SJCRH30 (cell line): Measurements from ENCODE around the gene LASP1NB. TPM values are rescaled to one million over a fixed set of nuclear protein-coding genes. Genes with fewer than 3 reads are reported as not detected.
A peak's percentile ranks its signal among the peaks of the same experiment; 100 is the strongest.
"Not testable (repeated sequence)": the region's sequence is repeated elsewhere in the genome, so short reads cannot be mapped to it uniquely, and the experiment has no call there.

Experiments
- DNase-seq, 2 experiments: peaks; one replicate each; pipeline ENCODE4 v3.0.0-alpha.2; 2015 to 2020
- H3K27ac ChIP-seq: fragments of 250-450 bp; sonication (Bioruptor Pico); 2 replicates; pipeline ENCODE4 v1.5.1; 2020; ENCODE audit warnings: mild to moderate bottlenecking, moderate library complexity
- H3K27me3 ChIP-seq: fragments of 250-450 bp; sonication (Bioruptor Pico); 2 replicates; pipeline ENCODE4 v1.5.1; 2020; ENCODE audit warnings: mild to moderate bottlenecking, moderate library complexity
- H3K36me3 ChIP-seq: fragments of 250-450 bp; sonication (Bioruptor Pico); 2 replicates; pipeline ENCODE4 v1.5.1; 2020; ENCODE audit warnings: mild to moderate bottlenecking, moderate library complexity
- H3K4me1 ChIP-seq: fragments of 250-450 bp; sonication (Bioruptor Pico); 2 replicates; pipeline ENCODE4 v1.5.1; 2020; ENCODE audit warnings: mild to moderate bottlenecking, moderate library complexity
- H3K4me3 ChIP-seq: fragments of 250-450 bp; sonication (Bioruptor Pico); 2 replicates; pipeline ENCODE4 v1.5.1; 2020; ENCODE audit warnings: mild to moderate bottlenecking, moderate library complexity
- H3K9me3 ChIP-seq: fragments of 250-450 bp; sonication (Bioruptor Pico); replicated peaks from 2 replicates; pipeline ENCODE4 v1.5.1; 2020; ENCODE audit warnings: mild to moderate bottlenecking, moderate library complexity
- total RNA-seq: library from RNA; depleted of rRNA; stranded (reverse); fragments of >200 nt; shearing (Covaris generic); gene quantifications from 2 replicates; pipeline ENCODE4 v1.2.3, GENCODE V29; 2014; rRNA removed

Gene LASP1NB

GRCh38 chr17:38953800-38954199 lies 28.4 kb downstream of the LASP1NB start:
- not testable (repeated sequence) for H3K27ac ChIP-seq, H3K36me3 ChIP-seq, H3K4me3 ChIP-seq, H3K4me1 ChIP-seq, H3K9me3 ChIP-seq, DNase-seq, H3K27me3 ChIP-seq

- H3K4me3 ChIP-seq, result no peak overlapping the region
- no peaks in the 10 kb centered on the region for H3K9me3 ChIP-seq
- DNase-seq, result no peak
- no peaks in the 10 kb centered on the region for H3K27me3 ChIP-seq
- peak overlapping the region; percentile 40; the same call in 1 of the 2 replicates for H3K27ac ChIP-seq
- H3K36me3 ChIP-seq, result no peaks in the 10 kb centered on the region
- peaks cover 11% of the 10 kb centered on the region; the same call in 1 of the 2 replicates for H3K4me1 ChIP-seq
Observed at GRCh38 chr17:38958326-38958725, 32.9 kb downstream of the LASP1NB start.

- DNase-seq, result peak; percentile 32 to 33
- Histone ChIP-seq H3K27ac (peak overlapping the region; percentile 40; the same call in 1 of the 2 replicates), H3K36me3 (no peaks in the 10 kb centered on the region)
Observed at GRCh38 chr17:38958756-38959155, 33.3 kb downstream of the LASP1NB start.

GRCh38 chr17:38959508-38959907 lies 34.1 kb downstream of the LASP1NB start:
- H3K9me3 ChIP-seq, result no peaks in the 10 kb centered on the region
- DNase-seq, result no peak
- peaks cover 11% of the 10 kb centered on the region; the same call in 1 of the 2 replicates for H3K4me1 ChIP-seq
- H3K4me3 ChIP-seq, result no peak overlapping the region
- no peak overlapping the region for H3K27ac ChIP-seq
- no peaks in the 10 kb centered on the region for H3K36me3 ChIP-seq
- no peaks in the 10 kb centered on the region for H3K27me3 ChIP-seq

More at GRCh38 chr17:38958756-38959155, 33.3 kb downstream of the LASP1NB start:
- Histone ChIP-seq H3K4me3 (no peak overlapping the region), H3K4me1 (peaks cover 11% of the 10 kb centered on the region; the same call in 1 of the 2 replicates), H3K27me3 (no peaks in the 10 kb centered on the region), H3K9me3 (no peaks in the 10 kb centered on the region)

- H3K4me3 ChIP-seq, result no peak overlapping the region
- no peaks in the 10 kb centered on the region for H3K27me3 ChIP-seq
- DNase-seq, result no peak
- no peak overlapping the region for H3K27ac ChIP-seq
- H3K36me3 ChIP-seq, result no peaks in the 10 kb centered on the region
- H3K9me3 ChIP-seq, result no peaks in the 10 kb centered on the region
- H3K4me1 ChIP-seq, result peaks cover 11% of the 10 kb centered on the region; the same call in 1 of the 2 replicates
Observed at GRCh38 chr17:38960402-38960801, 35.0 kb downstream of the LASP1NB start.

GRCh38 chr17:38961413-38961812 lies 36.0 kb downstream of the LASP1NB start:
- DNase-seq, result no peak
- no peaks in the 10 kb centered on the region for H3K9me3 ChIP-seq
- no peak overlapping the region for H3K27ac ChIP-seq
- H3K36me3 ChIP-seq, result no peaks in the 10 kb centered on the region
- H3K4me3 ChIP-seq, result no peak overlapping the region
- H3K27me3 ChIP-seq, result no peaks in the 10 kb centered on the region
- H3K4me1 ChIP-seq, result peaks cover 11% of the 10 kb centered on the region; the same call in 1 of the 2 replicates

- H3K4me3 ChIP-seq, result 0 out of 2 replicates have a peak within 1 kb of the TSS, but pooled peaks have one; percentile 12
- no peak within 1 kb of the TSS for H3K27ac ChIP-seq
- no peaks in the 10 kb centered on the region for H3K4me1 ChIP-seq
- 0 out of 2 replicates have a peak, but pooled peaks cover 7% of the 10 kb centered on the region for H3K27me3 ChIP-seq
- no peaks in the 10 kb centered on the region for H3K36me3 ChIP-seq
- H3K9me3 ChIP-seq, result no peaks in the 10 kb centered on the region
- peak; percentile 61 to 65 for DNase-seq
Observed at GRCh38 chr17:38967290-38967738, 41.9 kb downstream of the LASP1NB start, which contains the start of gene FBXO47. TSS of gene FBXO47 (minus strand) at chr17:38967403. CDS start at chr17:38963025, 4,378 bp downstream.

GRCh38 chr17:38969281-38969680 lies 43.9 kb downstream of the LASP1NB start:
- H3K9me3 ChIP-seq, result no peaks in the 10 kb centered on the region
- H3K4me1 ChIP-seq, result no peaks in the 10 kb centered on the region
- 0 out of 2 replicates have a peak, but pooled peaks cover 11% of the 10 kb centered on the region for H3K27me3 ChIP-seq
- DNase-seq, result no peak
- H3K36me3 ChIP-seq, result no peaks in the 10 kb centered on the region
- no peak overlapping the region for H3K4me3 ChIP-seq
- H3K27ac ChIP-seq, result no peak overlapping the region

GRCh38 chr17:38970128-38970527 lies 44.7 kb downstream of the LASP1NB start:
- Histone ChIP-seq H3K9me3 (no peaks in the 10 kb centered on the region), H3K4me1 (no peaks in the 10 kb centered on the region), H3K36me3 (no peaks in the 10 kb centered on the region), H3K27ac (no peak overlapping the region), H3K4me3 (no peak overlapping the region), H3K27me3 (0 out of 2 replicates have a peak, but pooled peaks cover 11% of the 10 kb centered on the region)
- no peak for DNase-seq

GRCh38 chr17:38970804-38971203 lies 45.4 kb downstream of the LASP1NB start:
- no peak overlapping the region for H3K4me3 ChIP-seq
- 0 out of 2 replicates have a peak, but pooled peaks cover 11% of the 10 kb centered on the region for H3K27me3 ChIP-seq
- no peaks in the 10 kb centered on the region for H3K9me3 ChIP-seq
- H3K27ac ChIP-seq, result no peak overlapping the region
- H3K36me3 ChIP-seq, result no peaks in the 10 kb centered on the region
- no peak for DNase-seq
- H3K4me1 ChIP-seq, result no peaks in the 10 kb centered on the region

- H3K9me3 ChIP-seq, H3K27ac ChIP-seq, DNase-seq, H3K4me3 ChIP-seq, H3K4me1 ChIP-seq, H3K36me3 ChIP-seq: not testable (repeated sequence)
- H3K27me3 ChIP-seq, result 0 out of 2 replicates have a peak, but pooled peaks cover 11% of the 10 kb centered on the region
Observed at GRCh38 chr17:38976187-38976551, 50.8 kb downstream of the LASP1NB start.

GRCh38 chr17:38978180-38978579 lies 52.8 kb downstream of the LASP1NB start:
- DNase-seq, result no peak
- Histone ChIP-seq H3K36me3 (no peaks in the 10 kb centered on the region), H3K9me3 (no peaks in the 10 kb centered on the region), H3K4me3 (no peak overlapping the region), H3K4me1 (peaks cover 9% of the 10 kb centered on the region), H3K27ac (no peak overlapping the region), H3K27me3 (no peaks in the 10 kb centered on the region)

Other genes with a start within 250 kb of the LASP1NB start
- 24.2 and 35.5 TPM in 2 replicates for gene MLLT6, start 220.3 kb upstream of the LASP1NB start, total RNA-seq
- gene CISD3, start 195.3 kb upstream of the LASP1NB start, total RNA-seq, result 11.6 and 14.5 TPM in 2 replicates
- 10.7 and 13.8 TPM in 2 replicates for gene PCGF2, start 177.3 kb upstream of the LASP1NB start, total RNA-seq
- gene PSMB3, start 172.9 kb upstream of the LASP1NB start, total RNA-seq, result 239 and 280 TPM in 2 replicates
- 39.8 and 41.8 TPM in 2 replicates for gene PIP4K2B, start 126.1 kb upstream of the LASP1NB start, total RNA-seq
- 10.6 and 12.3 TPM in 2 replicates for gene CWC25, start 100.3 kb upstream of the LASP1NB start, total RNA-seq
- gene RPL23, start 71.9 kb upstream of the LASP1NB start, total RNA-seq, result 2,556 and 2,769 TPM in 2 replicates
- gene LASP1, start 55.6 kb upstream of the LASP1NB start, total RNA-seq, result 36.7 and 38.8 TPM in 2 replicates
- gene FBXO47, start 41.8 kb downstream of the LASP1NB start, total RNA-seq, result not detected in 2 replicates
- 0.06 TPM in 1 of 2 replicates, not detected in the other for gene PLXDC1, start 226.0 kb downstream of the LASP1NB start, total RNA-seq
- not detected in 2 replicates for gene ARL5C, start 240.5 kb downstream of the LASP1NB start, total RNA-seq